Chondrocyte (in vitro differentiated cells): ENCODE data around the gene BPIFB1. TPM values are rescaled to one million over a fixed set of nuclear protein-coding genes. Genes with fewer than 3 reads are reported as not detected.

ENCODE experiments used
- DNase-seq: peaks from one replicate; pipeline ENCODE4 v3.0.0; 2021; ENCODE audit warnings: mixed read lengths, low spot score
- H3K27ac Mint-ChIP-seq: one replicate; pipeline ENCODE4 v1.8.0; 2021; ENCODE audit warnings: mild to moderate bottlenecking, moderate library complexity, mixed read lengths; ENCODE audit not compliant: unreplicated experiment
- H3K27me3 Mint-ChIP-seq: 2 replicates; pipeline ENCODE4 v1.8.0; 2021; ENCODE audit warnings: low read depth, mixed read lengths
- H3K36me3 Mint-ChIP-seq: 2 replicates; pipeline ENCODE4 v1.8.0; 2021; ENCODE audit warnings: low read depth, mixed read lengths
- H3K4me1 Mint-ChIP-seq: 2 replicates; pipeline ENCODE4 v1.8.0; 2021; ENCODE audit warnings: low read depth, mild to moderate bottlenecking, mixed read lengths
- H3K4me3 Mint-ChIP-seq: one replicate; pipeline ENCODE4 v1.8.0; 2021; ENCODE audit warnings: mild to moderate bottlenecking, moderate library complexity, mixed read lengths; ENCODE audit not compliant: unreplicated experiment
- H3K9me3 Mint-ChIP-seq: 2 replicates; pipeline ENCODE4 v1.8.0; 2021; ENCODE audit warnings: low read depth, mixed read lengths
- total RNA-seq: library from RNA; stranded (reverse); gene quantifications from 3 replicates; pipeline ENCODE4 v1.2.1, GENCODE V29; 2021
- TF ChIP-seq, protein P1 (sequence below): fragments of 200-600 bp; sonication (generic); IDR thresholded peaks from 2 replicates; pipeline ENCODE4 v1.5.0; 2021; ENCODE audit warnings: antibody characterized with exemption, mild to moderate bottlenecking, moderate library complexity

Gene BPIFB1
- total RNA-seq, 1 donor from 2014 or later = not detected

DNA sequence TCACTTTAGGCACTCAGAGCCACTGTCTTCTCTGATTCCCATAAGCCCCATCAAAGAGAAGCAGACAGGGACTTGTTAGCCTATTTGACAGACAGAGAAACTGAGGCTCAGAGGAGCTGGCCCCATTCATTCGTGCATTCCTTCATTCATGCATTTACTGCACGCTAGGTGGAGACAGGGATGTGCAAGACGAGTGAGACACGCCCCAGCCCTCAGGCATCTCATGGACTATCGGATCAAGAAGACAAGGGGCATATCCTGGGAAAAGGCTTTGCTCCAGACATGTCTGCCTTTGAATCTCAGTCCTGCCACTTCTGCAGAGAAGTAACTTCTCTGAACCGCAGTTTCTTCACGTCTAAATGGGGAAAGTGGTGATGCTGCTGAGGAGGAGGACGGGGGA is 54.1 kb downstream of the BPIFB1 start:
- TF ChIP-seq, protein P1, sequence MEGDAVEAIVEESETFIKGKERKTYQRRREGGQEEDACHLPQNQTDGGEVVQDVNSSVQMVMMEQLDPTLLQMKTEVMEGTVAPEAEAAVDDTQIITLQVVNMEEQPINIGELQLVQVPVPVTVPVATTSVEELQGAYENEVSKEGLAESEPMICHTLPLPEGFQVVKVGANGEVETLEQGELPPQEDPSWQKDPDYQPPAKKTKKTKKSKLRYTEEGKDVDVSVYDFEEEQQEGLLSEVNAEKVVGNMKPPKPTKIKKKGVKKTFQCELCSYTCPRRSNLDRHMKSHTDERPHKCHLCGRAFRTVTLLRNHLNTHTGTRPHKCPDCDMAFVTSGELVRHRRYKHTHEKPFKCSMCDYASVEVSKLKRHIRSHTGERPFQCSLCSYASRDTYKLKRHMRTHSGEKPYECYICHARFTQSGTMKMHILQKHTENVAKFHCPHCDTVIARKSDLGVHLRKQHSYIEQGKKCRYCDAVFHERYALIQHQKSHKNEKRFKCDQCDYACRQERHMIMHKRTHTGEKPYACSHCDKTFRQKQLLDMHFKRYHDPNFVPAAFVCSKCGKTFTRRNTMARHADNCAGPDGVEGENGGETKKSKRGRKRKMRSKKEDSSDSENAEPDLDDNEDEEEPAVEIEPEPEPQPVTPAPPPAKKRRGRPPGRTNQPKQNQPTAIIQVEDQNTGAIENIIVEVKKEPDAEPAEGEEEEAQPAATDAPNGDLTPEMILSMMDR = no peak
- no peaks in the 10 kb centered on the region for H3K9me3 Mint-ChIP-seq
- H3K4me3 Mint-ChIP-seq = no peak overlapping the region
- no peak overlapping the region for H3K27ac Mint-ChIP-seq
- no peak for DNase-seq
- H3K4me1 Mint-ChIP-seq = no peaks in the 10 kb centered on the region
- H3K27me3 Mint-ChIP-seq = peaks cover 8% of the 10 kb centered on the region
- H3K36me3 Mint-ChIP-seq = no peaks in the 10 kb centered on the region

DNA sequence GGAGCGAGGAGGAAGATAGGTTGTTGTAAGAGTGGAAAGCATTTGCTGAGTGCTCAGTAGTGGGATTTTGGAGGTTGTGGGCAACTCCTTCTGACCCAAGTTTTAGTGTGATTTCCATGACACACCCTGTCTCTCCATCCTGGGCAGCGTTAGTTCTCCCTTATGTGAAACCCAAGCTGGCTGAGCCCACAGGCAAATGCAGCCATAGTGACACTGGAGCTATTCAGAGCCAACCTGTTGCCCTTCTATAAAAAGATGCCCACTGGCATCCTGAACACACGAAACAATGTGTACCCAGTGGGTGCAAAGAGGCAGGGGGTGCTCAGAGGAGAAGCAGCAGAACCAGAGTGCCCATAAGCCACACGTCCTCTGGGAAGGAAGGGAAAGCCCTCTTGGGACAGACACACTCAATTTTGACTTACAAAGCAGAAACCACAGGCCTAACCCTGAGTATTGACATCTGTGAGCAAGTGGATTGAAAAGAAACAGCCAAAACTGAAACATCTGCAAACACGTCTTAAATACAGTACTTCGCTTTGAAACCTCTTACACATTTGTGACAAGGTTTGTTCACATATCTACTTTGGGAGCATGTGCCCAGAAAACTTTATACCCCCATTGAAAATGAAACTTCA is 54.6 kb downstream of the BPIFB1 start:
- Mint-ChIP-seq H3K27ac (no peak overlapping the region), H3K27me3 (peaks cover 5% of the 10 kb centered on the region), H3K36me3 (no peaks in the 10 kb centered on the region), H3K4me3 (no peak overlapping the region), H3K4me1 (no peaks in the 10 kb centered on the region), H3K9me3 (no peaks in the 10 kb centered on the region)
- TF ChIP-seq, protein P1 = no peak
- DNase-seq = no peak

DNA sequence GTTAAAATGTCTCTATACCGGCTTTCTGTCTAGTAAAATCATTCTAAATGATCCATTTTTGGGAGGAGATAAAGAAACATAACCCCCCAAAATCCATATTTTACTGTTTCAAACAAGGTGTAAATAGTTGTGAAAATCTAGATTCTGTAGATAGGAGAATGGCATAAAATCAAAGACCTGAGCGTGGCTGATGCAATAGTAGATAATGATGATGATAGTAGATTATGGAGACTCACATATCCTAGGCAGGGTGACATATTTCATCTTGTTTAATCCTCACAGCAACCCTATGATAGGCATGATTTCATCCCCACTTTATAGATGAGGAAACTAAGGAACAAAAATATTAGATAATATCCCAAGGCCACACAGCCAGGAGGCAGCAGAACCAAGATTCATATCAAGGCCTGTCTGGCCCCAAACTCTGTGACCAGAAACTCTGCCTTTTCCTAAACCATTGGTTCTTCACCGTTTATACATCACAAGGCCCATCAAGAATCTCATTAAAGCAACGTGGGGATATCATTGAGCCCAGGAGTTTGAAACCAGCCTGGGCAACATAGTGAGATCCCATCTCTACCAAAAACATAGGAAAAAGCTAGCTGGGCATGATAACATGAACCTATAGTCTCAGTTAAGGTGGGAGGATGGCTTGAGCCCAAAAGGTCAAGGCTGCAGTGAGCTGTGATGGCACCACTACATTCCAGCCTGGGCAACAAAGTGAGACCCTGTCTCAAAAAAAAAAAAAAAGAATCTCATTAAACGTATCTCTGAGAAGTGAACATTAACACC is 55.6 kb downstream of the BPIFB1 start:
- H3K27ac Mint-ChIP-seq = no peak overlapping the region
- H3K4me1 Mint-ChIP-seq = no peaks in the 10 kb centered on the region
- H3K27me3 Mint-ChIP-seq = peaks cover 2% of the 10 kb centered on the region
- no peak overlapping the region for H3K4me3 Mint-ChIP-seq
- no peak for DNase-seq
- no peaks in the 10 kb centered on the region for H3K36me3 Mint-ChIP-seq
- H3K9me3 Mint-ChIP-seq = no peaks in the 10 kb centered on the region
- TF ChIP-seq, protein P1 = no peak

DNA sequence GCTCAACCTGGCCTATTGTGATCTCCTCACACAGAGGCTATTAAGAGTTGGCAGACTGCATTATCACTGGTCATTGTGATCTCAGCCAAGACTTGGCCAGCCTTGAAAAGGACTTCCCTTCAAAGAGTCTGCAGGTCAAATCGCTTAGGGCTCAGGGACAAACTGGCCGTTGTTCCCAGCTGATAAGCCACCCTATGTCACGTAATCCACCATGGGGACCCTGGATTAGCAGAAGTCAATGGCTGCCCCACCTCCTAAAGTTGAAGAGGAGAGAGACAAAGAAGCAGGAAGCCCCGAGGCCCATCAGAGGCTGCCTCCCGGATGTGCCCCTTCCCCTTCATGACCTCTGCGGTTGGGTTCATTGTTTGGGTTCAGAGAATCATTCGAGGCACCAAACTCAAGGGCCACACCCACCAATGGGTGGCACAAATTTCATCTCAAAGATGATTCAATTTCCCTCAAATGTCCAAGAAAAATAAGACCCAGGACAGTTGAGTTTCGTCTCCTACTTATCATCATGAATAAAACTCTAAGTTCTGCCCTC is 56.6 kb downstream of the BPIFB1 start:
- H3K4me1 Mint-ChIP-seq = no peaks in the 10 kb centered on the region
- H3K36me3 Mint-ChIP-seq = no peaks in the 10 kb centered on the region
- DNase-seq = no peak
- no peak overlapping the region for H3K4me3 Mint-ChIP-seq
- TF ChIP-seq, protein P1 = no peak
- no peaks in the 10 kb centered on the region for H3K9me3 Mint-ChIP-seq
- peaks cover 2% of the 10 kb centered on the region for H3K27me3 Mint-ChIP-seq
- H3K27ac Mint-ChIP-seq = no peak overlapping the region

DNA sequence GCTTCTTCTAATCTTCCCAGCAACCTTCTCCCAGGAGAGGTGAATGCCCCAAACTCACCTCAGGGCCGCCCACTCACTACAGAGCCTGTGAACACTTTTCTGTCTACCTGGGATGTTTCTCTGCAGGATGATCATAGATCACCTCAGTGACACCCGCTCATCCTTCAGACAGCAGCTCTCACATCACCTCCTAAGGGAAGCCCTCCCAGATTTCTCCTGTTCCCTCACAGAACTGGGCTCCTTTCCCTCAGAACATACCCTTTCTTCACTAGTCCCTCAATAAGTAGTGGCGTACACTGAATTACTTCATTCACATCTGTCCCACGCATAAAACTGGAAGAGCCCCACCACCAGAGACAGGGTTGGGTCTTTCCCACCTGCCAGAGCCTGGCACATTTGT is 60.5 kb downstream of the BPIFB1 start:
- H3K27ac Mint-ChIP-seq = no peak overlapping the region
- no peak overlapping the region for H3K4me3 Mint-ChIP-seq
- TF ChIP-seq, protein P1 = no peak
- H3K36me3 Mint-ChIP-seq = no peaks in the 10 kb centered on the region
- DNase-seq = no peak
- H3K9me3 Mint-ChIP-seq = no peaks in the 10 kb centered on the region
- H3K4me1 Mint-ChIP-seq = no peaks in the 10 kb centered on the region
- H3K27me3 Mint-ChIP-seq = no peaks in the 10 kb centered on the region
